SK-N-DZ (cell line): ENCODE results near the gene NATD1.
A peak's percentile ranks its signal among the peaks of the same experiment; 100 is the strongest.
"Not testable (repeated sequence)": the region's sequence is repeated elsewhere in the genome, so short reads cannot be mapped to it uniquely, and the experiment has no call there.

Experiments used
- DNase-seq: peaks from one replicate; pipeline ENCODE4 v3.0.0-alpha.2; 2015; ENCODE audit warnings: low spot score

The NATD1 gene

GRCh38 chr17:21247552-21248258, 5.5 kb downstream of the NATD1 start:
- no peak for DNase-seq

GRCh38 chr17:21246698-21247097, 6.5 kb downstream of the NATD1 start:
- no peak for DNase-seq

- DNase-seq: no peak
Measured at GRCh38 chr17:21245639-21246084, 7.5 kb downstream of the NATD1 start.

GRCh38 chr17:21243516-21244303, 9.5 kb downstream of the NATD1 start:
- no peak for DNase-seq

- no peak for DNase-seq
Measured at GRCh38 chr17:21242780-21243515, 10.3 kb downstream of the NATD1 start.

- no peak for DNase-seq
Measured at GRCh38 chr17:21242026-21242697, 11.0 kb downstream of the NATD1 start.

GRCh38 chr17:21241564-21241963, 11.6 kb downstream of the NATD1 start:
- DNase-seq: no peak

- DNase-seq: no peak
Measured at GRCh38 chr17:21240369-21241055, 12.7 kb downstream of the NATD1 start.

- DNase-seq: peak; percentile 54
Measured at GRCh38 chr17:21239680-21240368, 13.4 kb downstream of the NATD1 start.

- DNase-seq: no peak
Measured at GRCh38 chr17:21235921-21236320, 17.3 kb downstream of the NATD1 start.

GRCh38 chr17:21233581-21234347, 19.4 kb downstream of the NATD1 start:
- no peak for DNase-seq

GRCh38 chr17:21232033-21232749, 21.0 kb downstream of the NATD1 start:
- no peak for DNase-seq

- DNase-seq: no peak
Measured at GRCh38 chr17:21231533-21231932, 21.7 kb downstream of the NATD1 start.

GRCh38 chr17:21228845-21229244, 24.4 kb downstream of the NATD1 start:
- no peak for DNase-seq

GRCh38 chr17:21228111-21228510, 25.1 kb downstream of the NATD1 start:
- no peak for DNase-seq

- DNase-seq: not testable (repeated sequence)
Measured at GRCh38 chr17:21227277-21227676, 25.9 kb downstream of the NATD1 start.

GRCh38 chr17:21223086-21223485, 30.1 kb downstream of the NATD1 start:
- no peak for DNase-seq

GRCh38 chr17:21218831-21219380, 34.3 kb downstream of the NATD1 start:
- DNase-seq: no peak

- DNase-seq: no peak
Measured at GRCh38 chr17:21218101-21218500, 35.1 kb downstream of the NATD1 start.
